ENCODE results near the gene YWHAB. TPM values are rescaled to one million over a fixed set of nuclear protein-coding genes. Genes with fewer than 3 reads are reported as not detected.

The YWHAB gene
- total RNA-seq, 1 experiment from 2014 or later: 377 TPM

DNA sequence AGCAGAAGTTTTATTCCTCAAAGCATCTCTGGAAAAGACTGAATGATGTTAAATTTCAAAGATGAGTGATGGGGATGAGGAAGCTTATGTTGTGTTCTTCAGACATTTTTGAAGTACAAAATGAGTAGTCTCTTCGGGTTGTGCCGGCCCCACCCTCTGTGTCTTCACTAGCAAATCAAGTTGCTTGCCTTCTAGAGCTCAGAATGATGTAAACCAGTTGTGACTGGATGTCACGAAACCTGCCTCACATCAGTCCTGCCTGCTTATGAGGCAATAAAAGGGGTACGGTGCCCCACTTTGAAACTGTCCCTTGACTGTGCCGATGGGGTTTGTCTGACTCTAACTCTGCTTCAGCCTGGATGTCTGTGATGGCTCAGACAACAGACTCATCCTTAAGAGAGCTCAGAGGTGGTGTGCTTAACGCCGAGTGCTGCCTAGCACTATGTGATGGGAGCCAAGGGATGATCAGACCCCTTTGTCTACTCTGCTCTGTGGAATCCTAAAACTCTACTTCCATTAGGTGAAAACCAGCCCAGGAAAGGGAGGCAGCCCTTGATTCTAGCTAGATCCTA is 55.7 kb downstream of the YWHAB start:
- H3K27me3 Mint-ChIP-seq (ENCODE audit: unreplicated experiment): no peaks in the 10 kb centered on the region
- DNase-seq: no peak
- no TSS peak for BruUV-seq (replicated peaks)
- no peak overlapping the region for H3K4me3 Mint-ChIP-seq (ENCODE audit: low read depth, unreplicated experiment)
- intact Hi-C loops (cut with micrococcal nuclease; ENCODE audit: unreplicated experiment): no loop called here
- H3K4me1 Mint-ChIP-seq (ENCODE audit: low read depth, unreplicated experiment): peaks cover 6% of the 10 kb centered on the region
- TF ChIP-seq, protein P1, sequence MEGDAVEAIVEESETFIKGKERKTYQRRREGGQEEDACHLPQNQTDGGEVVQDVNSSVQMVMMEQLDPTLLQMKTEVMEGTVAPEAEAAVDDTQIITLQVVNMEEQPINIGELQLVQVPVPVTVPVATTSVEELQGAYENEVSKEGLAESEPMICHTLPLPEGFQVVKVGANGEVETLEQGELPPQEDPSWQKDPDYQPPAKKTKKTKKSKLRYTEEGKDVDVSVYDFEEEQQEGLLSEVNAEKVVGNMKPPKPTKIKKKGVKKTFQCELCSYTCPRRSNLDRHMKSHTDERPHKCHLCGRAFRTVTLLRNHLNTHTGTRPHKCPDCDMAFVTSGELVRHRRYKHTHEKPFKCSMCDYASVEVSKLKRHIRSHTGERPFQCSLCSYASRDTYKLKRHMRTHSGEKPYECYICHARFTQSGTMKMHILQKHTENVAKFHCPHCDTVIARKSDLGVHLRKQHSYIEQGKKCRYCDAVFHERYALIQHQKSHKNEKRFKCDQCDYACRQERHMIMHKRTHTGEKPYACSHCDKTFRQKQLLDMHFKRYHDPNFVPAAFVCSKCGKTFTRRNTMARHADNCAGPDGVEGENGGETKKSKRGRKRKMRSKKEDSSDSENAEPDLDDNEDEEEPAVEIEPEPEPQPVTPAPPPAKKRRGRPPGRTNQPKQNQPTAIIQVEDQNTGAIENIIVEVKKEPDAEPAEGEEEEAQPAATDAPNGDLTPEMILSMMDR (IDR thresholded peaks at IDR 0.05; ENCODE audit: unreplicated experiment): no peak
- CTCF ChIA-PET: no interaction called here
- no peak overlapping the region for H3K27ac Mint-ChIP-seq (ENCODE audit: unreplicated experiment)
- H3K36me3 Mint-ChIP-seq (ENCODE audit: insufficient read depth, unreplicated experiment): peaks cover 73% of the 10 kb centered on the region
- H3K9me3 Mint-ChIP-seq (ENCODE audit: low read depth, unreplicated experiment): no peaks in the 10 kb centered on the region

GRCh38 chr20:44942264-44942973 is 56.9 kb downstream of the YWHAB start:
- intact Hi-C loops (cut with micrococcal nuclease; ENCODE audit: unreplicated experiment): no loop called here
- DNase-seq: no peak
- Mint-ChIP-seq H3K36me3 (ENCODE audit: insufficient read depth, unreplicated experiment) (peaks cover 80% of the 10 kb centered on the region), H3K9me3 (ENCODE audit: low read depth, unreplicated experiment) (no peaks in the 10 kb centered on the region), H3K4me1 (ENCODE audit: low read depth, unreplicated experiment) (peaks cover 6% of the 10 kb centered on the region), H3K27me3 (ENCODE audit: unreplicated experiment) (no peaks in the 10 kb centered on the region), H3K4me3 (ENCODE audit: low read depth, unreplicated experiment) (no peak overlapping the region), H3K27ac (ENCODE audit: unreplicated experiment) (no peak overlapping the region)
- TF ChIP-seq, protein P1 (IDR thresholded peaks at IDR 0.05; ENCODE audit: unreplicated experiment): no peak
- TSS peak; percentile 39 for BruUV-seq (replicated peaks)
- CTCF ChIA-PET: interaction anchor here (0.5 to 1.2 kb wide), 2 partner anchors 17 to 25 kb away, joined by 3 to 6 read pairs; partner anchors contain the start of gene TOMM34

DNA sequence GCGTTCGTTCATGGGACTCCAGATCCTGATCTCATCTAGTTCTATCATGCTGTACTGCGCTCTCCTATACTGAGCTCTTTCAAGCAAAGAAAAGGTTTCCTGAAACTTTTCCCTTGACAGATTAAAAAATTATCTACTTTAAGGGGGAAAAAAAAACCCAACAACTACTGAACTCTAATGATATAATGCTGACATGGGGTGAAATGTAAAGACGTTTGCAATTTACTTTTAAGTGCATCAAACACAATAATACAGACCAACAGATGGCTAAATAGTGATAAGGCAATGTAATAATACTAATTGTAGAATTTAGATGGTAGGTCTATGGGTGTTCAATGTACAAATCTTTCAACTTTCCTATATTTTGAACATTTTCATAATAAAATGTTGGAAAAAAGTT is 58.3 kb downstream of the YWHAB start:
- BruUV-seq (replicated peaks): no TSS peak
- no peak for DNase-seq
- H3K4me3 Mint-ChIP-seq (ENCODE audit: low read depth, unreplicated experiment): no peak overlapping the region
- TF ChIP-seq, protein P1 (IDR thresholded peaks at IDR 0.05; ENCODE audit: unreplicated experiment): no peak
- H3K27ac Mint-ChIP-seq (ENCODE audit: unreplicated experiment): no peak overlapping the region
- no peaks in the 10 kb centered on the region for H3K27me3 Mint-ChIP-seq (ENCODE audit: unreplicated experiment)
- intact Hi-C loops (cut with micrococcal nuclease; ENCODE audit: unreplicated experiment): no loop called here
- no peaks in the 10 kb centered on the region for H3K4me1 Mint-ChIP-seq (ENCODE audit: low read depth, unreplicated experiment)
- CTCF ChIA-PET: no interaction called here
- H3K9me3 Mint-ChIP-seq (ENCODE audit: low read depth, unreplicated experiment): no peaks in the 10 kb centered on the region
- peaks cover 67% of the 10 kb centered on the region for H3K36me3 Mint-ChIP-seq (ENCODE audit: insufficient read depth, unreplicated experiment)

GRCh38 chr20:44945261-44945660 is 59.8 kb downstream of the YWHAB start:
- CTCF ChIA-PET: no interaction called here
- DNase-seq: no peak
- H3K4me1 Mint-ChIP-seq (ENCODE audit: low read depth, unreplicated experiment): no peaks in the 10 kb centered on the region
- intact Hi-C loops (cut with micrococcal nuclease; ENCODE audit: unreplicated experiment): no loop called here
- BruUV-seq (replicated peaks): no TSS peak
- no peaks in the 10 kb centered on the region for H3K27me3 Mint-ChIP-seq (ENCODE audit: unreplicated experiment)
- H3K4me3 Mint-ChIP-seq (ENCODE audit: low read depth, unreplicated experiment): no peak overlapping the region
- H3K27ac Mint-ChIP-seq (ENCODE audit: unreplicated experiment): no peak overlapping the region
- TF ChIP-seq, protein P1 (IDR thresholded peaks at IDR 0.05; ENCODE audit: unreplicated experiment): no peak
- no peaks in the 10 kb centered on the region for H3K9me3 Mint-ChIP-seq (ENCODE audit: low read depth, unreplicated experiment)
- peaks cover 69% of the 10 kb centered on the region for H3K36me3 Mint-ChIP-seq (ENCODE audit: insufficient read depth, unreplicated experiment)

All from Calu3 (cell line).